Fibroblast of lung (primary cell): ENCODE measurements around the gene ADAM11. TPM values are rescaled to one million over a fixed set of nuclear protein-coding genes. Genes with fewer than 3 reads are reported as not detected.

Experiments used
- DNase-seq, 2 donors: peaks; one replicate each; pipeline versions ENCODE4 v3.0.0 to v3.0.0-alpha.2; 2010; ENCODE audit warnings: low read depth in 2 of 2
- H2AFZ ChIP-seq: 2 replicates; pipeline ENCODE4 v1.5.1; 2012; ENCODE audit warnings: low read length, control low read depth, inconsistent platforms
- H3K27ac ChIP-seq: 2 replicates; pipeline ENCODE4 v1.5.1; 2011; ENCODE audit warnings: low read length, control low read depth; ENCODE audit not compliant: insufficient read depth
- H3K27me3 ChIP-seq: 2 replicates; pipeline ENCODE4 v1.5.1; 2011; ENCODE audit warnings: mild to moderate bottlenecking, low read length; ENCODE audit not compliant: control insufficient read depth, insufficient read depth
- H3K36me3 ChIP-seq: 2 replicates; pipeline ENCODE4 v1.5.1; 2011; ENCODE audit warnings: low read length; ENCODE audit not compliant: control insufficient read depth, insufficient read depth
- H3K4me1 ChIP-seq: 2 replicates; pipeline ENCODE4 v1.5.1; 2011; ENCODE audit warnings: low read length; ENCODE audit not compliant: control insufficient read depth, insufficient read depth; ENCODE audit errors: extremely low read depth
- H3K4me2 ChIP-seq: 2 replicates; pipeline ENCODE4 v1.5.1; 2011; ENCODE audit warnings: low read length, control low read depth; ENCODE audit not compliant: insufficient read depth; ENCODE audit errors: extremely low read depth
- H3K4me3 ChIP-seq, 4 experiments: fragments of 200-600 bp in 1 of 4; sonication (generic) in 1 of 4; replicated peaks in 1 of 4; 2 replicates each; pipeline ENCODE4 v1.5.1; 2011 to 2016; ENCODE audit warnings: low read length in 4 of 4, low read depth in 3 of 4, mild to moderate bottlenecking in 3 of 4, control low read depth in 2 of 4, inconsistent platforms in 1 of 4, mixed read lengths in 1 of 4; ENCODE audit not compliant: insufficient read depth in 1 of 4; ENCODE audit errors: control extremely low read depth in 1 of 4
- H3K79me2 ChIP-seq: 2 replicates; pipeline ENCODE4 v1.5.1; 2012; ENCODE audit warnings: mild to moderate bottlenecking, low read length, inconsistent platforms; ENCODE audit not compliant: control insufficient read depth, insufficient read depth
- H3K9ac ChIP-seq: 2 replicates; pipeline ENCODE4 v1.5.1; 2011; ENCODE audit warnings: mild to moderate bottlenecking, low read length, control low read depth; ENCODE audit not compliant: insufficient read depth
- H3K9me3 ChIP-seq: 2 replicates; pipeline ENCODE4 v1.5.1; 2012; ENCODE audit warnings: low read depth, low read length; ENCODE audit not compliant: control insufficient read depth, insufficient read depth
- H4K20me1 ChIP-seq: 2 replicates; pipeline ENCODE4 v1.5.1; 2011; ENCODE audit warnings: low read length; ENCODE audit not compliant: control insufficient read depth, insufficient read depth; ENCODE audit errors: extremely low read depth
- EZH2 ChIP-seq: IDR thresholded peaks from 2 replicates; pipeline ENCODE4 v1.5.1; 2012; ENCODE audit warnings: low read length, control low read depth, mild to moderate bottlenecking; ENCODE audit errors: missing control alignments
- polyA plus RNA-seq, 2 donors: library from polyadenylated mRNA; depleted of rRNA in 1 of 2; stranded (reverse) in 1 of 2; unstranded in 1 of 2; fragments of >200 nt; gene quantifications; 2 replicates each; pipeline ENCODE4 v1.2.1, GENCODE V29; 2011 to 2012; ENCODE audit warnings: missing spikeins in 1 of 2
- total RNA-seq: library from RNA; depleted of rRNA; stranded (reverse); fragments of >200 nt; gene quantifications from 2 replicates; pipeline ENCODE4 v1.2.1, GENCODE V29; 2014
- TF ChIP-seq, protein P1 (sequence below), 2 donors: IDR thresholded peaks in 1 of 2; conservative IDR thresholded peaks in 1 of 2; 1 replicate in 1 of 2; 2 replicates in 1 of 2; pipeline ENCODE4 v1.5.1; 2011 to 2012; ENCODE audit warnings: low read length in 2 of 2, control low read depth in 1 of 2, inconsistent platforms in 1 of 2, low read depth in 1 of 2, mild to moderate bottlenecking in 1 of 2

The ADAM11 gene
- total and polyA plus RNA-seq, 2 donors (not counting 1 experiment from before 2014, with no cell fraction given): 0.52 to 0.66 TPM

DNA sequence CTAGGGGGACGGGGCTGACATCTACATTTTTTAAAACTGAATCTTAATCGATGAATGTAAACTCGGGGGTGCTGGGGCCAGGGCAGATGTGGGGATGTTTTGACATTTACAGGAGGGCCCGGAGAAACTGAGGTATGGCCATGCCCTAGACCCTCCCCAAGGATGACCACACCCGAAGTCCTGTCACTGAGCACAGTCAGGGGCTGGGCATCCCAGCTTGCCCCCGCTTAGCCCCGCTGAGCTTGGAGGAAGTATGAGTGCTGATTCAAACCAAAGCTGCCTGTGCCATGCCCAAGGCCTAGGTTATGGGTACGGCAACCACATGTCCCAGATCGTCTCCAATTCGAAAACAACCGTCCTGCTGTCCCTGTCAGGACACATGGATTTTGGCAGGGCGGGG is 21.4 kb downstream of the ADAM11 start:
- Histone ChIP-seq H3K9me3 (no peaks in the 10 kb centered on the region), H3K4me1 (peaks cover 3% of the 10 kb centered on the region), H2AFZ (no peak overlapping the region), H3K36me3 (no peaks in the 10 kb centered on the region), H3K79me2 (no peaks in the 10 kb centered on the region), H3K9ac (no peak overlapping the region), H3K4me2 (no peak overlapping the region), H3K4me3 (no peak overlapping the region), H3K27ac (no peak overlapping the region), H4K20me1 (no peaks in the 10 kb centered on the region), H3K27me3 (no peaks in the 10 kb centered on the region)
- TF ChIP-seq, protein P1, sequence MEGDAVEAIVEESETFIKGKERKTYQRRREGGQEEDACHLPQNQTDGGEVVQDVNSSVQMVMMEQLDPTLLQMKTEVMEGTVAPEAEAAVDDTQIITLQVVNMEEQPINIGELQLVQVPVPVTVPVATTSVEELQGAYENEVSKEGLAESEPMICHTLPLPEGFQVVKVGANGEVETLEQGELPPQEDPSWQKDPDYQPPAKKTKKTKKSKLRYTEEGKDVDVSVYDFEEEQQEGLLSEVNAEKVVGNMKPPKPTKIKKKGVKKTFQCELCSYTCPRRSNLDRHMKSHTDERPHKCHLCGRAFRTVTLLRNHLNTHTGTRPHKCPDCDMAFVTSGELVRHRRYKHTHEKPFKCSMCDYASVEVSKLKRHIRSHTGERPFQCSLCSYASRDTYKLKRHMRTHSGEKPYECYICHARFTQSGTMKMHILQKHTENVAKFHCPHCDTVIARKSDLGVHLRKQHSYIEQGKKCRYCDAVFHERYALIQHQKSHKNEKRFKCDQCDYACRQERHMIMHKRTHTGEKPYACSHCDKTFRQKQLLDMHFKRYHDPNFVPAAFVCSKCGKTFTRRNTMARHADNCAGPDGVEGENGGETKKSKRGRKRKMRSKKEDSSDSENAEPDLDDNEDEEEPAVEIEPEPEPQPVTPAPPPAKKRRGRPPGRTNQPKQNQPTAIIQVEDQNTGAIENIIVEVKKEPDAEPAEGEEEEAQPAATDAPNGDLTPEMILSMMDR (conservative IDR thresholded peaks at IDR 0.05 in 1 of 2, IDR thresholded peaks at IDR 0.05 in 1 of 2; ENCODE audit: low read depth in 1 of 2, low read length in 2 of 2): no peak
- no peak for TF ChIP-seq EZH2
- no peak for DNase-seq

DNA sequence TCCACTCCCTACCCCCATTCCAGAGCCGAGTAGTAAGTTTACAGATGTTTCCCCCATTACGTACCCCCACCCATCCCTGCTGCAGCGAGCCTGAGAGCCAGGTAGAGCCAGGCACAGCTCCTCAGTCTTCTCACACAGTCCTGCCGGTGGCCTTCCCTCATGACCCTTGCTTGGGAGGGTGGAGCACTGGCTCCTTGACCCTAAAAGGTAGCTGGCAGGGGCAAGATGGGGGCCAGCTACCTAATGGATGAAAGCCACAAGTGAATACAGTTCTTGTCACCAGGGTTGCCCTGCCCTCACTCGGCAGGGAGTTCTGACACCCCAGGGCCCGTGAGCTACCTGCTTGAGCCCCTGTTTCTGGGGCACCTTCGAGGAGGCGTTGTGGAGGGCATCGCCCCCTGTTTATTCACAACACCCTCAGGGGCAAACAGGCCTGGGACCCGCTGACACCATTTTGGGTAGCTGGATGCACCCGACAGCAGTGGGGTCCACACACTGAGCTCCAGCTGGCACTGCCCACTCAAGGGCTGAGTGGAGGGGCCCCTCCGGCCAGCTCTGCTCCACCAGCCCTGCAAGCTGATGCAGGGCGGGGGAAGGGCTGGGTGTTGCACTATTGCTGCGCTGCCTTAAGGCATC is 22.2 kb downstream of the ADAM11 start:
- Histone ChIP-seq H3K9me3 (no peaks in the 10 kb centered on the region), H3K36me3 (no peaks in the 10 kb centered on the region), H3K4me1 (peaks cover 2% of the 10 kb centered on the region), H3K4me2 (no peak overlapping the region), H3K79me2 (no peaks in the 10 kb centered on the region), H3K4me3 (no peak overlapping the region), H3K27ac (no peak overlapping the region), H2AFZ (no peak overlapping the region), H3K9ac (no peak overlapping the region), H3K27me3 (no peaks in the 10 kb centered on the region), H4K20me1 (no peaks in the 10 kb centered on the region)
- DNase-seq: no peak
- TF ChIP-seq, protein P1 (conservative IDR thresholded peaks at IDR 0.05 in 1 of 2, IDR thresholded peaks at IDR 0.05 in 1 of 2; ENCODE audit: low read depth in 1 of 2, low read length in 2 of 2): no peak
- TF ChIP-seq EZH2: no peak

DNA sequence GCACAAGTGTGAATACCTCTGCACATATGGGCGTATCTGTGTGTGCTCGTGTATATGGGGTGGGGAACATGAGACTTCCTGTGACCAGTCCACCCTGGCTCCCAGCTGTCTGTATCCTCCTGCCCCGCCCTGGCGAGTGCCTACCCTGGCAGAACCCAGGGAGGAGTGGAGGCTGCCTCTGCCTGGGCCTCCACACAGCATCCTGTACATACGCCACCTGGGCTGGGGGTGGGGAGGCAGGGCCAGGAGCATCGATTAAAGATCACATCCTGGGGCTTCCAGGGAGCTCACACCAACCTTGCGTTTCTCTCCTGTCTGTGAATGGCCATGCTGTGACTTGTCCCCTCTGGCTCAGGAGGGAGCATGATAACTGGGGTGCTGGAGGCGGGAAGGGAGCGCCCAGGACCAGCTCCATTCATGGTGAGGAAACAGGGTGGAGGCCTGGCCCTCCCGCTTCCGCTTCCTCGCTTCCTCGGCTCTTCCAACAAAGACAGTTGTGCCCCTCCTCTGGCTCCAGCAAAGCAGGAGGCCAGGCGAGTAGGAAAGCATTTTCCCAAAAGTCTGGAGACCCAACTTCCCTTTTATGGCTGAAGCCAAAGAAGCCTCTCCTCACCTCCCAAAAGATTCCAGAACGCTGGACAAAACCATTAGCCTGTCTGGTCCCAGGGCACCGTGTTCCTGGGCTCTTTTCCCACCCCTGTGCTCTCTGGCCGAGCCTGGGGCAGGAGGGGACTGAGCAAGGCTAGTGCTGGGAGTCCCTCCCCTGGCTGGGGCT is 22.9 kb downstream of the ADAM11 start:
- Histone ChIP-seq H3K4me1 (peaks cover 2% of the 10 kb centered on the region), H2AFZ (no peak overlapping the region), H3K4me3 (no peak overlapping the region), H3K79me2 (no peaks in the 10 kb centered on the region), H3K27me3 (no peaks in the 10 kb centered on the region), H3K9ac (no peak overlapping the region), H3K27ac (no peak overlapping the region), H4K20me1 (no peaks in the 10 kb centered on the region), H3K9me3 (no peaks in the 10 kb centered on the region), H3K36me3 (no peaks in the 10 kb centered on the region), H3K4me2 (no peak overlapping the region)
- no peak for TF ChIP-seq EZH2
- DNase-seq: no peak
